NCI-H2227 treated with DMSO at 0.1 percent for 48 hours (cell line): ENCODE measurements around the gene LMLN.
"Not testable (repeated sequence)": the region's sequence is repeated elsewhere in the genome, so short reads cannot be mapped to it uniquely, and the experiment has no call there.

ENCODE experiments used
- DNase-seq: peaks from one replicate; lab custom pipeline; 2025; lab: John Stamatoyannopoulos, UW

The LMLN gene

DNA sequence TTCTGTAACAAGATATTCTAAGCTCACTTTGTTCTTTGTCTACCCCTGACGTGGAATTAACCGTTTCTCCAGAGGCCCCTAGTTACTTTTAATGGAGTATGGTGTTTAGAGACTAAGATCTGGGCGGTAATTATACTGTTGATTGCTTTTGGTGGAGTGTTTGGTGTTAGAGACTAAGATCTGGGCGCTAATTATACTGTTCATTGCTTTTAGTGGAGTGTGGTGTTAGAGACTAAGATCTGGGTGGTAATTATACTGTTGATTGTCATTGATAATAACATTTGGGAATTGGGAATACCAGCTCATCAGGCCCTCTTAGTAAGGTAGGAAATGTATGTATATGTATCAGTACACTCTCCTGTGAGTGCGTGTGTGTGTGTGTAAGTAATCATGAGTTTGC, 66.6 kb downstream of the LMLN start:
- no peak for DNase-seq

DNA sequence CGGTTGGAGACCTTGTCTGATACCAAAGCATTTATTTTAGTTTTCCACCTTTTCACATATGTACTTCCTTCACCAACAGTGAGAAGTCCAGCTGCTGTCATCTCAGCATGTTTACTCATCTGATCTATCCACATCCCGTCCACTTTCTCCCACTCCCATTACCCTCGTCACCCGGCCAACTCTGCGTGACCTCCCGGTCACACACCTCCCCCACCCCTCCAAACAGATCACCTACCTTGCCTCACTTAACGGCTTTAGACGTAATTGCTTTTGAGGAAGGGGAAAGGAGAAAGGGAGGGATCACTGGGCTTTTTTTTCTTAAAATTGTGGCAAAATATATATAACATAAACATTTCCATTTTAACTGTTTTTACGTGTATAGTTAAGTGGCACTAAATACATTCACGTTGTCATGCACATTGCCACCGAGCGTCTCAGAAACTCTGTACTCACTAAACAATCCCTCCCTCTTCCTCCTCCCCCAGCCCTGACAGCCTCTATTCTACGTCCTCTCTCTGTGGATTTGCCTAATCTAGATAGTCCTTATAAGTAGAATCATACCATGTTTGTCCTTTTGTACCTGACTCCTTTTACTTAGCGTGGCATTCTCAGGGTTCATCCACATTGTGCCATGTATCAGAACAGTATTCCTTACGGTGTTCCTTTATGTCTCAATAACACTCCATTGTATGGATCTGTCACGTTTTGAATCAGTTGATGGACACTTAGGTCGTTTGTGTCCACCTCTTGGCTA, 67.2 kb downstream of the LMLN start:
- no peak for DNase-seq

DNA sequence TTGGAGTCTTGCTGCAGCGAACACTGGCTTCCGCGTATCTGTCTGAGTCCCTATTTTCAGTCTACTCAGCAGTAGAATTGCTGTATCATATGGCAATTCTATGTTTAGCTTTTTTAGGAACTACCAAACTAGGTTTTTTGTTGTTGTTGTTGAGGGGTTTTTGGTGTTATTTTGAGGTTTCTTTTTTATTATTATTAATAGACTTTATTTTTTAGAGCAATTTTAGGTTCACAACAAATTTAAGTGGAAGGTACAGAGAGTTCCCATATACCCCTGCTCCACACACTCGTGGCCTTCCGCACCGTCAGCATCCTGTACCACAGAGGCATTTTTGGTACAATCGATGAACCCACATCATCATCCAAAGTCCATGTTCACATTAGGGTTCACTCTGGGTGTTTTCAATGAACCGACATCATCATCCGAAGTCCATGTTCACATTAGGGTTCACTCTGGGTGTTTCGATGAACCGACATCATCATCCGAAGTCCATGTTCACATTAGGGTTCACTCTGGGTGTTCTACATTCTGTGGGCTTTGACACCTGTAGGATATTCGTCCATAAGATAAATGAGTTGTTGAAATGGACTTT, 67.9 kb downstream of the LMLN start:
- DNase-seq, result no peak

DNA sequence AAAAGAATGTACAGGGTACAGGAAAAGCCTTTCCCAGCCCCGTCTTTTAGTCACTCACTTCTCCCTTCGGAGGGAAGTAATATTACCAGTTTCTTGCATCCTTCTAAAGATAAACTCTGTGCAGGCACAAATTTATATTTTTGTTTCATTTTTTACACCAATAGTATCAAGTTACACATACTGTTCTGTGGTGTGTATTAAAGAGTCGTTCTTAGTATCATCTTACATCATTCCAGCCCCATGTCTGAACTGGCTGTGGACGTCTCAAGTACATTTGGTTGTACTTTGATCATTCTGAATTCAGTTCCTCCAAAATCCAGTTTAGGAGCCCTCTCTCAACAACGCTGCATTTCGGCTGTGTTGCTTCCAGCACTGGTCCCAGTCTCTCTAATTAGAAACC, 68.7 kb downstream of the LMLN start:
- DNase-seq, result no peak

DNA sequence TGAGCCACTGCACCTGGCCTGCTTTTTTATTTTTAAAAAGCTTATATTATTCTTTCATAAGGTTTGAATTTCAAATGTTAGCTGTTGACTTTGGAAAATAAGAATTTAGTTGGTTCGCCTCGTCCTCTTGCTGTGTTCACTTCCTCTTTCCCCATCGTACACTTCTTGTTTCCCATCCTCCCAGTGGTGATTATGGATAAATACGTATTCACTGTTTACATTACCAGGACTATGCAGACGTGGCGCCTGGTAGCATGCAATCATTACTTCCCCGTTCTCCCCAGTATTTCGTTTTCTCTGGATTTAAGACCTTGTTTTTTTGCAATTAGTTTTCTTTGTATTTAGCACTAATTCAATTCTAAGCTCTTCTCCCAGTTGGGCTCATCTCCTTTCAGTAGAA, 70.1 kb downstream of the LMLN start:
- DNase-seq, result no peak

DNA sequence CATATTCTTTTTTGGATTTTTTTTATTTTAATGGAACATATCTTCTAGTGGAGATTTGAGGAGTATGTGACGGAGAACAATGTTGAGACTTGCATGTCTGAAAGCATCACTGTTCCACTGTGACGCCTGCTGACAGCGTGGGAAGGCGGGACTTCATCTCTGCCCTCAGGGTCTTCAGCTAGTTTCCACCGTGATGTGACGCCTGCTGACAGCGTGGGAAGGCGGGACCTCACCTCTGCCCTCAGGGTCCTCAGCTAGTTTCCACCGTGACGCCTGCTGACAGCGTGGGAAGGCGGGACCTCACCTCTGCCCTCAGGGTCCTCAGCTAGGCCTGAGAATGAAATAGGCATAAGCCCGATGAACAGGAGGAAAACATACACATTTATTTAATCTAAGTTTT, 70.7 kb downstream of the LMLN start:
- no peak for DNase-seq

DNA sequence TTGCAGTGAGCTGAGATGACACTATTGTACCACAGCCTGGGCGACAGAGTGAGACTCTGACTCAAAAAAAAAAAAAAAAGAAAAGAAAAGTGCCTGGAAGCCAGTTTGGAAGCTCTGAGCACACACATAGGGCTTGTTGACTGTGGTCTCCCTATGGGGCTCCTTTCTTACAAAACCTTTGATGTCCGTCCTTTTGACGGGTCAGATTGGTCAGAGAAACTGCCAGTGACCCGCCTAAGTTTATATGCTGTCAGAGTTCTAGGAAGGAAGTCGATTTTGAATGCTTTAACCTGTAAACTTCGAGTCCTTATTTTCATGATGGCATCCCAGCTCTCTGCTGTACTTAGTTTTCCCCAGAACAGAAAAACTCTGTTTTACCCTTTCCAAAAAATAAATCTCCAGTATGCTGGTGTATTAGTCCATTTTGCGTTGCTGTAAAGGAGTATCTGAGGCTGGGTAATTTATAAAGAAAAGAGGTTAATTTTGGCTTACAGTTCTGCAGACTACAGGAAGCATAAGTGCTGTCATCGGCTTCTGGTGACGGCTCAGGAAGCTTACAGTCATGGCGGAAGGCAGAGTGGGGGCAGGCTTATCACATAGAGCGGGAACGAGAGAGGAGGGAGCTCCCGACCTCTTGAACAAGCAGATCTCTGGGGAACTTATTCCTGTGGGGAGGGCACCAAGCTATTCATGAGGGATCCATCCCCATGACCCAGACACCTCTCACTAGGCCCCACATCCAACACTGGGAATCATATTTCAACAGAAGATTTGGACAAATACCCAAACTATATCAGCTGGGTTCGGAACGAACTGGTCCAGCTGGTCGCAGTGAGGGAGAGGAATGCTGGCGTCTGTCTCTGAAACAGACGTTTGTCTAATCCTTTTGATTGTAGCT, 72.3 kb downstream of the LMLN start:
- no peak for DNase-seq

DNA sequence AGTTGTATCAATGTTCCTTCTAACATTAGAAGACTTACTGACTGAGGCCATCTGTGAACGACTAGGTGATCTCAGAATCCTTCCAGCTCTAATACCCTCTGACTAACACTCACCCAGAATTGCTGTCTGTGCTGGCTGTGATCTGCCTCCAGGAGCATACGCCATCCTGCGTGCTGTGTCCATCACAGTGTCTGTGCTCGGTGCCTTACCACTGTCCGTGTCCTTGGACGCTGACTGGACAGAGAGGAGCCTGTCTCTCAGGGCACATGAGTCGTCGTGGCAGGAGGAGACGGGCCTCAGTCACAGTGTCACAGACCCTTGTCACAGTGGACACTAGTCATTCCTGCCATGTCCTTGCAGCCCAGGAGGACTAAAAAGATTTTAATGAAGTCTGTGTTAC, 83.1 kb downstream of the LMLN start:
- no peak for DNase-seq

DNA sequence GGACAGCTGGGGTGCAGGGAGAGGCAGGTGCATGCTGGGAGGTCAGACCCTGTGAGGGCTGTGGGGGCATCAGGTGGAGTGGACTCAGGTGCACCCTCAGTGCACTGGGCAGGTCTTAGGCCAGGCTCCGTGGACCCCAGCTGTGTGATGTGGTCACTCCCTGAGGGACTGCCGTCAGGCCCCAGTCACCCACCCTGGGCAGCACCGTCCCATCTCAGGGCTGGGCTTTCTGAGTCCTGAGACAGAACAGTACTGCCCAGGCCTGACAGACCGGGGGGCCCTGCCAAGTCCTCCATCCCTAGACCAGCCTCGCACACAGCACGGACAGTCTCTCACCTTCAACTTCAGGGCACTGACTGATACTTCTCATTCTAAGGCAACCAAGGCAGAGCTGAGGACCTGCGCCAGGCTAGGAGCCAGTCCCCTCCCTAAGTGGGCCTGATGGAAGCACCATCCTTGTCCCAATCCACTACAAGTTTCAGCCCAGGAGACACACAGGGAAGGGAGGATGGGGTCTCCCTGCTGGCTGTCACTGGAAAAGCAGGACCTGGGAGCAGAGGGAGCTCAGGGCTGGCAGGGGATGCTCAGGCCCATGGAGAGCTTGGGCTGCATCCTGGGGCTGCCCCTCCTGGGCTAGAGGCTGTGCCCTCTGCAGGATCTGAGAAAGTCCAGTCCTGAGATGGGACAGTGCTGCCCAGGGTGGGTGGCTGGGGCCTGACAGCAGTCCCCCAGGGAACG, 86.3 kb downstream of the LMLN start:
- no peak for DNase-seq

DNA sequence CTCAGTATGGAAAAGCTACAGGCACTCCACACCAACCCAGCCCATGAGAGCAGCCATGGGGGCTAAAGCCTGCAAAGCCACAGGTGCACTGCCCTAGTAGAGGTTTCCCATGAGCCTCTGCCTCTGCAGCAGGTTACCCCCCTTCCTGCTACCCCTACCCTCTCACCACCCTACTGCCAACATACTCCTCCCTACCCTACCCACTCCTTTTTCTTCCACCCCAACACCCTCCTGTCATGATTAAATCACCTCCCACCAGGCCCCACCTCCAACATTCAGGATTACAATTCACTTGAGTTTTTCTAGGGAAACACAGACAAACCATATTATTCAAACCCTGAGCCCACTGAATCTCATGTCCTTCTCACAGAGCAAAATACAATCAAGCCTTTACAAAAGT, 88.4 kb downstream of the LMLN start:
- DNase-seq, result no peak

DNA sequence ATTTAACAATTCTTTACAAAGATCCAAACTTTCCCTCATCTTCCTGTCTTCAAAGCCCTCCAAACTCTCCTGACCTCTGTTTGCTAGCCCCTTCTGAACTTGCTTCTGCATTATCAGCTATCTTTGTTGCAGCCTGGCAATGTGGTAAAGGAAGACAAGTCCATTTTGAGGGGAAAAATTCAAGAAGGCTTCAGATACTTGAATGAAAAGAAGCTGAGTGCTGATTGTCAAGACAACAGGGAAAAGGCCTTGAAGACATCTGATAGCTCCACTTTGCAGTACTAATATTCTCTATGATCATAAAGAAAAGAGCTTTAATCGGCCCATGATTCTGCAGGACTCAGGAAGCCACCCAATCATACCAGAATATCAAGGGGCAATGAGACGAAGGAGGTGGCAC, 91.8 kb downstream of the LMLN start:
- DNase-seq, result no peak

DNA sequence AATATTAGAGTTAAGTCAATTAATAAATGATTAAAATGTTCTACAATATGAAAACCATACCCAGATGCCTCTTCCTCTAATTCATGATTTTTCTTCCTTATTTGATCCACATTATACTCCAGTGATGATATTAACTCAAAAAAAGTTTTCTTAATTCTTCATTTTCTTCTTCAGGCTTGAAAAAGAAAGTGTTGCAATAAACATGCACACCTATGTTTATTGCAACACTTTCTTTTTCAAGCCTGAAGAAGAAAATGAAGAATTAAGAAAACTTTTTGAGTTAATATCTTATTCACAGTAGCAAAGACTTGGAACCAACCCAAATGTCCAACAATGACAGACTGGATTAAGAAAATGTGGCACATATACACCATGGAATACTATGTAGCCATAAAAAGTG, 93.4 kb downstream of the LMLN start:
- DNase-seq, result not testable (repeated sequence)

DNA sequence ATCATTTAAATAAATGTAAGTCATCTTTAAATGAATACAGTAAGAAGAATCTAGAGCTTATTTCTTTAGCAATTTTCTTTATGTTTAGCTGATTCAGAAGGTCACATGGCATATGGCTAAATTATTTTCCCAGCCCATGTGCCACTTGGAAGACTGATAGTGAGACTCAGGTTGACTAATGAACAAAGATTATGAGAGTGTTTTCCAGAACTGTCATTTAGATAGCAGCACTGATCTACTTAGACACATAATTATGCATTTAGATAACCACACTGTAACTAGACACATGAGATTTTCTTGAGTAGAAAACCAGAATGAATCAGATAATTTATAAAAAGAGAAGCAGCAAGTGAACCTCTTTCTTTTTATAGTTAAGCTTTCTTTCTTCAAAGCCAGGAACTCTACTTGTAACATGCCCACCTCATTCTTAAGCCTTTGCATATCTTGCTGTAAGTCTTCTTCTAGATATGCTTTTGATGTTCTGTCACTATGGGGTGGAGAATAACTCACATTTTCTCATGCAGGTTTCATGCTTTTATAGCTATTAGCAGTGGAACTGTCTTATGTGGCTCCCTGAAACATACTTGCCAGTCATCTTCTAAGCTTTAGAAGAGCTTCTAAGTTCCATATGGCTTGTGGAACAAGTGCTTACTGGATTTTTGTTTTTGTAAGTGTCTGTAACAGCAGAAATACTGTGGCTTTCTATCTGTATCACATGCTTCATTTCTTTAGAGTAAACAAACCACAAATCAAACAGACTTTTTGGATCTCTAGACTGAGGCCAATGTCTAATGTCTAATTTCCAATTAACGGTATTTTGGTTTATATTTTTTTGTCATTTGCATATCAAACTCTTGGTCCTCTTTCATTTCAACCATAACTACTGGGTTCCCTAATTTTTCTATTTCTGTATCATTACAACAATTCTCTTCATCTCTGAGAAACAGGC, 101.4 kb downstream of the LMLN start:
- no peak for DNase-seq

DNA sequence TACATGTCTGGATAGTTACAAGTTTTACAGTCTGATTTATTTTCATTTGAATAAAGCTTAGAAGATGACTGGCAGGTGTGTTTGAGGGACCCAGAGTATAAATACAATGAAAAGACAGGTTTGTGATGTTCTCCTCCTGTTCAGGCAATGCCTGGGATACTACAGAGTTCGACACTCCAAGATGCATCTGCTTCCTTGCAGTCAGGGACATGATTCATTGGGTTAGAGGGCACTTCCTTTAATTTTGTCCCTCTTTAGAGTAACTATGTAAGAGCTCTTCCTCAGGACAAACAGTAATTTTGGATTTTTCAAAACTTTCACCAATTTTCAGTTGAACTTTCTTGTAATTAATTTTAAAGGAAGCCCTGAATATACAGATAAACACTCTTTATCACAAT, 102.0 kb downstream of the LMLN start:
- DNase-seq, result no peak

DNA sequence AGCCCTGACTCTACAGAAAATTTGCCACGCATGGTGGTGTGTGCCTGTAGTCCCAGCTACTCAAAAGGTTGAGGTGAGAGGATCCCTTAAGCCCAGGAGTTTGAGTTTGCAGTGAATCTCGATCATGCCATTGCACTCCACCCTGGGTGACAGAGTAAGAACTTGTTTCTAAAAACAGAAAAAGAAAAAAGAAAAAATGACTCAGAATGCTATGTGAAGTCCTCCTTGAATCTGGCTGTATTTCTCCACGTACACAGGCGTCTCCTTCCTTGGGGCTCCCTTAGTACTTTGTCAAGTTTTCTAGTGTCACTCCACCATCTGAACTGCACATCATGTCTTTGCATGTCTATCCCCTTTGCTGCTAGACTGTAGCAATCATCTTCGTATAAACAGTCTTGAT, 104.4 kb downstream of the LMLN start:
- DNase-seq, result no peak

DNA sequence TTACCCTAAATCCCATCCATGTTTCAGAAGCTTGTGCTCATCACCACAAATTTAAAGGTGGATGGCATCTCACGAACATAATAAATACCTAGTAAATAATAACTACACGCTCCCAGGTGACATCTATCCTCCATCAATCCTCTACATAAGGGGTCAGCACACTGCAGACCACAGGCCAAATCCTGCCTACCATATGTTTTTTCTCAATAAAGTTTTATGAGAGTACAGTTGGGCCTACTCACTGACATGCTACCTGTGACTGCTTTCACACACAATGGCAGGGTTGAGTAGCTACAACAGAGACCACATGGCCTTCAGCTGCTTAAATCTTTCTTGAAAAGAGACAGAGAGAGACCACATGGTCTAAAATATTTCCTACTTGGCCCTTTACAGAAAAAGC, 105.9 kb downstream of the LMLN start:
- DNase-seq, result no peak

DNA sequence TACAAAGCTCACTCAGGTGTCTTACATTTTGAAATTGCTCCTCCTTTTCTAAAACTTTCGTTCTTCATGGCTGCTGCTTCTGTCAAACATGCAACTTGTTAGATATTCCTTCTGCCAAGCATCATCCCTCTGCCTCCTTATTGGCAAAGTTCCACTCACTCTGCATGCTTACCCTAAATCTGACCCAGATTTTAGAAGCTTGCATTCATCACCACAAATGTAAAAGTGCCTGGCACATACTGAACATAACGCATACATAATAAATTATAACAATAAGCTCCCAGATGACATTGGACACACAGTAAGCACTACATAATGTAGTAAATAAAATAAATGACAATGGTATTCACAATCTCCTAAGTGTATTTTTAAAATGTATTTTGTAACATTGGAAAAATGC, 107.4 kb downstream of the LMLN start:
- no peak for DNase-seq

DNA sequence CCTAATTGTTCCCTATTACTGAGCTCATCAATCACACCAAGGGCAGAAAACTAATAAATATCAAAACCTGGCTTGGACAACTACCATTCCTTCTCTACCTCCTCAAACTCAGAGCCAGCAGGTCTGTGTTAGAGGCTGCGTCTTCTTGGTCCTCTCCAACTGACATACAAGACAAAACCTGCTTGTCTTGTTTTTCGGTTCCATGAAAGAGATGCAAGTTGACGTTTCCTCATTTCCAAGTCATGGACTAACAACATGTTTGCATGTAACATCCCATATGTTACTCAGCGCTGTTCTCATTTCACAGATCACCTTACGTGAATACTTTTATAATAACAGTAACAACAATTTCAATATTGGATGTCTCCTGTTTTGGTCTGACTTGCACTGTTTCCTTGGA, 110.9 kb downstream of the LMLN start:
- DNase-seq, result no peak

DNA sequence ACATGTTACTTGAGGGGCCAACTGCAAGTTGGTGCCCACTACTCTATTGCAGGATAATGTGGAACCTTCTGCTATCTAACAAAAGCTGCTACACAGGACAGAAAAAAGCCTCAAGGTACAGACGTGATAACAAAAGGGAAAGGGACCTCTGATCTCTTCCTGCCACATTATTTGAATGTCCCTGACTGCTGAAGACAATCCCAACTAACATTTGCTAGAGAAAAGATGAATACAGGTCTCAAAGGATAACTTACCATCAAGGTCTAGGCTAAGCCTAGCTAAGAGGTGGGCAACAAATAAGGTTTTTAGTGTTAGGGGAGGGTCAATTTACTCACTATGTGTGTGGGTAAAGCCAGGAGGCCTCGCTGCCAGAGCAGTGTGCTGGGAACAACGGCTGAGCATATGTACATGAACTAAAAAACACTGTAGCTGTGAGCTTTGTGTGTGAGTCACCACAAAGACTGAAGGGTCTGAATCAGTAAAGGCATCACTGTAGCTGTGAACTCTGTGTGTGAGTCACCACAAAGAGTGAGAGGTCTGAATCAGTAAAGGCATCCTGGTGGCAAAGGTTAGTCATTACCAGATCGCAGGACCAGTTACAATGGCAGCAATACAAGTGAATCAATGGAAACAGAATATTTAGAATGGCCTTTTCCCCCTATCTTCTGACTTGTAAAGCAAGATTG, 111.7 kb downstream of the LMLN start:
- no peak for DNase-seq

DNA sequence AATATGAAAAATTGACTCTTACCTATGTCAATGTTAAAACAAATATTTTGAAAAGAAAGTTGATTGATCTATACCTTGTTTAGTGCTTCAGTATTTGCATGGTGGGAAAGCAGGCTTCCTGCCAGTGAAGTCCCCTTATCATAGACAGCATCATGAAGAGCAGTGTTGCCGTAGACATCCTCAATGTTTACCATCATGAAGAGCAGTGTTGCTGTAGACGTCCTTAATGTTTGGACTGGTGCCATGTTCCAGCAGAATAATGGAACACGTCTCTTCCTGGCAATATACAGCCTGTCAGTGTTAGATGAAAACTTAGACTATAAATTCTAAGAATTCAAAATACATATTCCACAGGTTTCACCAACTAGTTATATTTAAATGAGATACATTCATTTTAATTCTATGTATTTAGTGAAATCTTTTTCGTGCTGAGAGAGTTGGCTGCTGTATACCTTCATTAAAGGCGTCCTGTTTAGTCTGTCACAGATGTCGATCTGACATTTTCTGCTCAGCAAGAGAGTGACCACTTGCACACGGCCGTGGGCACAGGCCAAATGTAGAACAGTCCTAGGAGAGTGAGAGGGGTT, 116.8 kb downstream of the LMLN start:
- DNase-seq, result no peak
